Endodermal cell (in vitro differentiated cells): Measurements from ENCODE around the gene SLC25A24. TPM values are rescaled to one million over a fixed set of nuclear protein-coding genes. Genes with fewer than 3 reads are reported as not detected.

Experiments used
- DNase-seq: peaks from one replicate; pipeline ENCODE4 v3.0.0-alpha.2; 2017
- H3K27ac ChIP-seq: 2 replicates; pipeline ENCODE4 v1.5.1; 2013; ENCODE audit warnings: mild to moderate bottlenecking, low read depth, low read length, moderate library complexity
- H3K27me3 ChIP-seq: 2 replicates; pipeline ENCODE4 v1.6.1; 2013; ENCODE audit warnings: mild to moderate bottlenecking, low read length, moderate library complexity; ENCODE audit not compliant: insufficient read depth, control insufficient read depth, poor library complexity, severe bottlenecking
- H3K36me3 ChIP-seq: 2 replicates; pipeline ENCODE4 v1.7.0; 2013; ENCODE audit warnings: mild to moderate bottlenecking, low read length, moderate library complexity; ENCODE audit not compliant: control insufficient read depth, insufficient read depth
- H3K4me1 ChIP-seq: one replicate; pipeline ENCODE4 v1.7.0; 2013; ENCODE audit warnings: low read length; ENCODE audit not compliant: control insufficient read depth, insufficient read depth
- H3K4me3 ChIP-seq: 2 replicates; pipeline ENCODE4 v1.5.1; 2013; ENCODE audit warnings: mild to moderate bottlenecking, low read length, moderate library complexity
- H3K9ac ChIP-seq: 2 replicates; pipeline ENCODE4 v1.6.1; 2013; ENCODE audit warnings: mild to moderate bottlenecking, low read length, moderate library complexity; ENCODE audit not compliant: poor library complexity, severe bottlenecking; ENCODE audit errors: extremely low read depth
- H3K9me3 ChIP-seq: 2 replicates; pipeline ENCODE4 v1.6.1; 2013; ENCODE audit warnings: mild to moderate bottlenecking, low read length, moderate library complexity; ENCODE audit not compliant: control insufficient read depth
- H3K27ac Mint-ChIP-seq: 2 replicates; pipeline ENCODE4 v1.8.0; 2020; ENCODE audit warnings: mixed read lengths
- H3K27me3 Mint-ChIP-seq: 2 replicates; pipeline ENCODE4 v1.8.0; 2021; ENCODE audit warnings: mild to moderate bottlenecking, mixed read lengths; ENCODE audit not compliant: insufficient read depth
- H3K36me3 Mint-ChIP-seq: 2 replicates; pipeline ENCODE4 v1.8.0; 2020; ENCODE audit warnings: low read depth, mixed read lengths
- H3K4me1 Mint-ChIP-seq: 2 replicates; pipeline ENCODE4 v1.8.0; 2020; ENCODE audit warnings: mixed read lengths
- H3K4me3 Mint-ChIP-seq: 2 replicates; pipeline ENCODE4 v1.8.0; 2020; ENCODE audit warnings: mild to moderate bottlenecking, moderate library complexity, mixed read lengths
- H3K9me3 Mint-ChIP-seq: 2 replicates; pipeline ENCODE4 v1.8.0; 2020; ENCODE audit warnings: mild to moderate bottlenecking, mixed read lengths
- CTCF ChIP-seq: fragments of 200-600 bp; sonication (generic); conservative IDR thresholded peaks from 2 replicates; pipeline ENCODE4 v1.5.0; 2021; ENCODE audit warnings: antibody characterized with exemption, mild to moderate bottlenecking
- WGBS, 2 experiments: methylation state at CpG; one replicate each; pipeline versions ENCODE4 v1.1.5 to v1.1.7; 2013; ENCODE audit warnings: missing lambda C conversion rate in 2 of 2, mixed read lengths in 1 of 2; ENCODE audit not compliant: insufficient coverage in 1 of 2, insufficient read length in 1 of 2; 5-methylcytosine and 5-hydroxymethylcytosine counted together
- total RNA-seq, 2 donors: library from RNA; stranded (reverse); fragmentation: NEBNext Ultra II Directional in 1 of 2; extraction: Animal tissue kit (Norgen Biotek cat#: 25700) in 1 of 2; gene quantifications; 2 replicates in 1 of 2; 3 replicates in 1 of 2; pipeline ENCODE4 v1.2.1, GENCODE V29; 2021

The SLC25A24 gene
- total RNA-seq, 2 donors from 2014 or later: 42.4 to 61.4 TPM

DNA sequence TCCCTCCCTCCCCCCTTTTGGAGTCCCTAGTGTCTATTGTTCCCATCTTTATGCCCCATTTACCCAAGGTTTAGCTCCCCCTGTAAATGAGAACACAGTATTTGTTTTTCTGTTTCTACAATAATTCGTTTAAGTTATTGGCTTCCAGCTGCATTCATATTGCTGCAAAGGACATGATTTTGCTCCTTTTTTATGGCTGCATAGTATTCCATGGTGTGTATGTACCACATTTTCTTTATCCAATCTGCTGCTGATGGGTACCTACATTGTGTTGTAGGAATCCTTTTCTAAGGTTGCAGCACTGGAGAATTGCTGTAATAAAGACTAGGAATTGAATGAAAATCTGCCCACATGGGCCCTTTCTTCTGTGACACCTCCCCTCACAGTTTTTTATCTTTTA lies 6.8 kb downstream of the SLC25A24 start:
- Histone ChIP-seq H3K27me3 (no peaks in the 10 kb centered on the region), H3K4me1 (no peaks in the 10 kb centered on the region), H3K9me3 (peaks cover 82% of the 10 kb centered on the region), H3K4me3 (no peak overlapping the region), H3K36me3 (peaks cover 95% of the 10 kb centered on the region), H3K9ac (no peak overlapping the region), H3K27ac (no peak overlapping the region)
- Mint-ChIP-seq H3K27ac (no peak overlapping the region), H3K9me3 (peaks cover 38% of the 10 kb centered on the region), H3K36me3 (peaks cover 88% of the 10 kb centered on the region), H3K4me1 (peaks cover 9% of the 10 kb centered on the region), H3K4me3 (no peak overlapping the region), H3K27me3 (no peaks in the 10 kb centered on the region)
- no peak for TF ChIP-seq CTCF
- WGBS, 2 experiments: 92 to 100% methylated on average over 1 of the region's 1 CpG
- no peak for DNase-seq

DNA sequence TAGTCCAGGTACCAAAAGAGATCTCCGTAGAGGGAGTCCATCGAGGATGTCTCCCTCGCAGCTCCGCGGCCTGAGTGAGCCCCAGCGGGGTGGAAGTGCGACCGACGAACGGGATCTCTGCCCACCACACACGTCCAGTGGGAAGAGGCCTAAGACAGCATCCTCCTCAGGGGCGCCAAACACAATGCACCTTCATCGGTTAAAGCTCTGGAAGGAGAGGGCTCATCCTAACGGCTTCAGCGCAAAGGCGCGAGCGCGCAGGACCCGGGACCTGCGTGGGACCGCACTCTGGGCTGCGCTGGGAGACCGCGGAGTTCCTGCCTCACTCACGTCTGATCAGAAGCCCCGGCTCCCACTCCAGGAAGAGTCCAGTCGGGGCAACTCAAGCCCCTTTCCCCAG lies 7.6 kb downstream of the SLC25A24 start:
- no peaks in the 10 kb centered on the region for H3K4me1 ChIP-seq
- TF ChIP-seq CTCF: no peak
- H3K36me3 ChIP-seq: peaks cover 92% of the 10 kb centered on the region
- H3K4me3 ChIP-seq: no peak overlapping the region
- H3K9ac ChIP-seq: no peak overlapping the region
- H3K4me3 Mint-ChIP-seq: no peak overlapping the region
- H3K27ac Mint-ChIP-seq: no peak overlapping the region
- H3K36me3 Mint-ChIP-seq: peaks cover 88% of the 10 kb centered on the region
- peaks cover 2% of the 10 kb centered on the region for H3K4me1 Mint-ChIP-seq
- no peaks in the 10 kb centered on the region for H3K27me3 Mint-ChIP-seq
- H3K27me3 ChIP-seq: no peaks in the 10 kb centered on the region
- H3K9me3 Mint-ChIP-seq: peaks cover 42% of the 10 kb centered on the region
- no peak for DNase-seq
- peaks cover 88% of the 10 kb centered on the region for H3K9me3 ChIP-seq
- 93 to 98% methylated on average over 24 to 28 of the region's 28 CpGs for WGBS, 2 experiments
- H3K27ac ChIP-seq: no peak overlapping the region

GRCh38 chr1:108190686-108191416 lies 9.3 kb downstream of the SLC25A24 start:
- 91 to 100% methylated on average over 1 to 5 of the region's 5 CpGs for WGBS, 2 experiments
- Histone ChIP-seq H3K9ac (no peak overlapping the region), H3K36me3 (peaks cover 89% of the 10 kb centered on the region), H3K9me3 (peaks cover 92% of the 10 kb centered on the region), H3K4me1 (no peaks in the 10 kb centered on the region), H3K27ac (no peak overlapping the region), H3K4me3 (peak overlapping the region; percentile 57), H3K27me3 (no peaks in the 10 kb centered on the region)
- no peaks in the 10 kb centered on the region for H3K27me3 Mint-ChIP-seq
- peaks cover 86% of the 10 kb centered on the region for H3K36me3 Mint-ChIP-seq
- DNase-seq: no peak
- peaks cover 42% of the 10 kb centered on the region for H3K9me3 Mint-ChIP-seq
- H3K27ac Mint-ChIP-seq: no peak overlapping the region
- no peak for TF ChIP-seq CTCF
- no peaks in the 10 kb centered on the region for H3K4me1 Mint-ChIP-seq
- no peak overlapping the region for H3K4me3 Mint-ChIP-seq
